Panc1 (cell line): ENCODE measurements around the gene CALU.

Experiments used
- POLR2AphosphoS5 ChIP-seq: IDR thresholded peaks from 2 replicates; pipeline ENCODE4 v1.6.1; 2012; ENCODE audit warnings: mild to moderate bottlenecking, low read depth, low read length, moderate library complexity
- TCF7L2 ChIP-seq: IDR thresholded peaks from 2 replicates; pipeline ENCODE4 v1.6.1; 2011; ENCODE audit warnings: mild to moderate bottlenecking, low read depth, low read length, inconsistent platforms
- TF ChIP-seq, protein P1 (sequence below): fragments of 450-650 bp; IDR thresholded peaks from 2 replicates; pipeline ENCODE4 v1.5.1; 2017; ENCODE audit warnings: mild to moderate bottlenecking

DNA sequence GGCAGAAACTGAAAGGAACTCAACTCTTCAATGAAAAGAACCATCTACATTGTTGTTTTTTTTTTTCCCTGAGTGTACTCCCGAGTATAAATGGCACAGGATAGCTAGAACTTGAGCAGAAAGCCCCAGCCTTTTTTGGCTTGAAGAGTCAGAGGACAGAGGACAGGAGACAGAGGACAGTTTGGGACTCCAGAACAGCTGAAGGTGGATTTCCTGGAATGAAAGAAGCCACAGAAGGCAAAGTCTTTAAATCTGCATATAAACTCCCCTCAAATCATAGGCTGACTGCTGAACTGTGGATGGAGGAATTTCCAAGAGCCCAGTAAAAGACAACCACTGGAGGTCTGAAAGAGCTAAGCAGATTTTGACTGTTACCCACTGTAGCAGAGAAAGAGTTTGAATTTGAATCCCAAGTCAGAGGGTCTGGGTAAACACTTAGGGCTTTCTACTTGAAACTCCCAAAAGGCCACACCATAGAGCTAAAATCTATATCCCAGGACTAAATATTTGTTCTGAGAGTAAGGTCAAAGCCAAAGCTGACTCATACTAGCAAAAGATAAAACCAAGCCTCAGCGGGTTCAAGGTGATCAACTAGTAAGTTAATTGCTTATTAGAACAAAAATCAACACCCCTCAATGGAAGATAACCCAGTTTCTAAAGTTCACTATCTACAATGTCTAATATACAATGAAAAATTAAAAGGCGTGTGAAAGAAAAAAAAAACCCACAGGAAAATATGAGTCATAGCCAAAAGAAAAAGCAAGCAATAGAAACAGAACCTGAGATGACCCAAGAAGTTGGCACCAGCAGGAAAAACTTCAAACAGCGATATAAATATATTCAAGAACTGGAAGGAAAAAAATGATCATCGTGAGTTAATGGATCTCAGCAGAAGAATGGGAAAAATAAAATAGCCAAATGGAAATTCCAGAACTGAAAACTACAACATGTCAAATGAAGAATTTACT lies 38.3 kb downstream of the CALU start:
- no peak for TF ChIP-seq POLR2AphosphoS5
- TF ChIP-seq, protein P1, sequence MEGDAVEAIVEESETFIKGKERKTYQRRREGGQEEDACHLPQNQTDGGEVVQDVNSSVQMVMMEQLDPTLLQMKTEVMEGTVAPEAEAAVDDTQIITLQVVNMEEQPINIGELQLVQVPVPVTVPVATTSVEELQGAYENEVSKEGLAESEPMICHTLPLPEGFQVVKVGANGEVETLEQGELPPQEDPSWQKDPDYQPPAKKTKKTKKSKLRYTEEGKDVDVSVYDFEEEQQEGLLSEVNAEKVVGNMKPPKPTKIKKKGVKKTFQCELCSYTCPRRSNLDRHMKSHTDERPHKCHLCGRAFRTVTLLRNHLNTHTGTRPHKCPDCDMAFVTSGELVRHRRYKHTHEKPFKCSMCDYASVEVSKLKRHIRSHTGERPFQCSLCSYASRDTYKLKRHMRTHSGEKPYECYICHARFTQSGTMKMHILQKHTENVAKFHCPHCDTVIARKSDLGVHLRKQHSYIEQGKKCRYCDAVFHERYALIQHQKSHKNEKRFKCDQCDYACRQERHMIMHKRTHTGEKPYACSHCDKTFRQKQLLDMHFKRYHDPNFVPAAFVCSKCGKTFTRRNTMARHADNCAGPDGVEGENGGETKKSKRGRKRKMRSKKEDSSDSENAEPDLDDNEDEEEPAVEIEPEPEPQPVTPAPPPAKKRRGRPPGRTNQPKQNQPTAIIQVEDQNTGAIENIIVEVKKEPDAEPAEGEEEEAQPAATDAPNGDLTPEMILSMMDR = no peak
- no peak for TF ChIP-seq TCF7L2
